ENCODE measurements around the gene DUSP9. TPM values are rescaled to one million over a fixed set of nuclear protein-coding genes. Genes with fewer than 3 reads are reported as not detected.

DUSP9 gene
- total RNA-seq, 1 experiment from 2014 or later: 2.4 TPM

GRCh38 chrX:153624196-153625091 is 22.6 kb upstream of the DUSP9 start:
- no peak overlapping the region for H3T11ph ChIP-seq (ENCODE audit: low read length)
- no peak overlapping the region for H2BK12ac ChIP-seq (ENCODE audit: insufficient read length, low read depth, low read length)
- H3K79me1 ChIP-seq (ENCODE audit: insufficient read depth, low read depth, low read length, poor library complexity, severe bottlenecking): no peaks in the 10 kb centered on the region
- no peak overlapping the region for H3K14ac ChIP-seq (ENCODE audit: insufficient read depth, low read length)
- H3K56ac ChIP-seq (ENCODE audit: insufficient read length, low read depth, low read length): no peak overlapping the region
- peaks cover 17% of the 10 kb centered on the region for H3K27me3 Mint-ChIP-seq (ENCODE audit: low read depth)
- no peak overlapping the region for H3K18ac ChIP-seq (ENCODE audit: insufficient read length, low read depth, low read length)
- H4K8ac ChIP-seq (replicated peaks; ENCODE audit: insufficient read length, low read depth, low read length): no peak overlapping the region
- H4K91ac ChIP-seq (ENCODE audit: insufficient read length, low read depth, low read length): no peak overlapping the region
- no peak for TF ChIP-seq CTCF (conservative IDR thresholded peaks at IDR 0.05)
- WGBS (ENCODE audit: extremely low coverage, insufficient read length, low lambda C conversion rate): no CpG with 5 or more reads among the region's 15 CpGs
- H2BK15ac ChIP-seq (ENCODE audit: low read depth, low read length): no peak overlapping the region
- H3K9me3 Mint-ChIP-seq: peaks cover 58 to 71% of the 10 kb centered on the region in 2 experiments
- no peak overlapping the region for H3K4me2 ChIP-seq (ENCODE audit: insufficient read depth, insufficient read length, low read length)
- peaks cover 22% of the 10 kb centered on the region for H3K9me3 ChIP-seq (ENCODE audit: control insufficient read depth, low read depth, low read length)
- H3K79me2 ChIP-seq (ENCODE audit: insufficient read depth, low read length): no peaks in the 10 kb centered on the region
- H3K27ac ChIP-seq (ENCODE audit: insufficient read length, low read depth, low read length): no peak overlapping the region
- no peaks in the 10 kb centered on the region for H4K20me1 ChIP-seq (ENCODE audit: control insufficient read depth, insufficient read depth, insufficient read length)
- no peak overlapping the region for H2BK5ac ChIP-seq (ENCODE audit: insufficient read length, low read length)
- no peak overlapping the region for H2BK20ac ChIP-seq (ENCODE audit: low read depth, low read length, poor library complexity, severe bottlenecking)
- H3K23me2 ChIP-seq (ENCODE audit: insufficient read length, low read depth, low read length, poor library complexity, severe bottlenecking): no peaks in the 10 kb centered on the region
- H3K4ac ChIP-seq (ENCODE audit: low read depth, low read length): no peak overlapping the region
- H3K36me3 Mint-ChIP-seq (ENCODE audit: insufficient read depth in 1 of 3, low read depth in 3 of 3): peaks cover 0 to 7% (median 0%) of the 10 kb centered on the region in 3 experiments; a peak in 2 of 7 replicates
- no peak overlapping the region for H3K4me3 Mint-ChIP-seq
- H3K9ac ChIP-seq (ENCODE audit: extremely low read depth, insufficient read length, low read length): no peak overlapping the region
- no peak overlapping the region for H3K27ac Mint-ChIP-seq
- H3K23ac ChIP-seq (ENCODE audit: insufficient read length, low read depth, low read length): no peak overlapping the region
- no peak for DNase-seq
- no peaks in the 10 kb centered on the region for H3K4me1 Mint-ChIP-seq
- no peaks in the 10 kb centered on the region for H3K4me1 ChIP-seq (ENCODE audit: insufficient read depth, low read length)
- H2BK120ac ChIP-seq (ENCODE audit: low read depth, low read length, poor library complexity, severe bottlenecking): no peak overlapping the region
- H2AK5ac ChIP-seq (ENCODE audit: insufficient read length, low read length): no peak overlapping the region
- no peaks in the 10 kb centered on the region for H3K27me3 ChIP-seq (ENCODE audit: insufficient read depth, low read length)
- H2AFZ ChIP-seq (ENCODE audit: low read length): no peak overlapping the region
- no peak overlapping the region for H4K5ac ChIP-seq (ENCODE audit: insufficient read length, low read depth, low read length)
